Measurements from ENCODE around the gene UBN1. TPM values are rescaled to one million over a fixed set of nuclear protein-coding genes. Genes with fewer than 3 reads are reported as not detected.
A peak's percentile ranks its signal among the peaks of the same experiment; 100 is the strongest.

Gene UBN1
- total RNA-seq: 10 to 100 TPM; 38.2 to 44.6 (median 42.2) TPM

- Mint-ChIP-seq H3K9me3 (no peaks in the 10 kb centered on the region), H3K4me3 (peak within 1 kb of the TSS; percentile 92), H3K27me3 (ENCODE audit: low read depth) (no peaks in the 10 kb centered on the region), H3K4me1 (ENCODE audit: low read depth) (peaks cover 52% of the 10 kb centered on the region), H3K36me3 (ENCODE audit: insufficient read depth) (peaks cover 18% of the 10 kb centered on the region)
- ATAC-seq (peak; percentile 90 to 91), DNase-seq (peak; percentile 100)
Measured at GRCh38 chr16:4846901-4847773, at the start of gene UBN1, which contains the start of gene GLYR1. TSS of gene UBN1 (plus strand) at chr16:4847481. CDS start at chr16:4852918, 5,437 bp downstream. TSS of gene GLYR1 (minus strand) at chr16:4847288. CDS start at chr16:4847265, 23 bp downstream.

GRCh38 chr16:4797805-4798252 lies 49.5 kb upstream of the UBN1 start:
- H3K27me3 Mint-ChIP-seq (ENCODE audit: low read depth): no peaks in the 10 kb centered on the region
- H3K4me3 Mint-ChIP-seq: no peak overlapping the region
- ATAC-seq: no peak
- no peak for DNase-seq
- peaks cover 9% of the 10 kb centered on the region for H3K4me1 Mint-ChIP-seq (ENCODE audit: low read depth)
- H3K36me3 Mint-ChIP-seq (ENCODE audit: insufficient read depth): no peaks in the 10 kb centered on the region
- H3K9me3 Mint-ChIP-seq: no peaks in the 10 kb centered on the region

GRCh38 chr16:4798456-4798855 lies 48.8 kb upstream of the UBN1 start:
- ATAC-seq (no peak), DNase-seq (no peak)
- Mint-ChIP-seq H3K27me3 (ENCODE audit: low read depth) (no peaks in the 10 kb centered on the region), H3K9me3 (no peaks in the 10 kb centered on the region), H3K4me3 (no peak overlapping the region), H3K4me1 (ENCODE audit: low read depth) (peaks cover 11% of the 10 kb centered on the region), H3K36me3 (ENCODE audit: insufficient read depth) (no peaks in the 10 kb centered on the region)

GRCh38 chr16:4799171-4799855 lies 48.0 kb upstream of the UBN1 start:
- no peak for DNase-seq
- H3K9me3 Mint-ChIP-seq: no peaks in the 10 kb centered on the region
- no peaks in the 10 kb centered on the region for H3K27me3 Mint-ChIP-seq (ENCODE audit: low read depth)
- H3K36me3 Mint-ChIP-seq (ENCODE audit: insufficient read depth): no peaks in the 10 kb centered on the region
- peaks cover 14% of the 10 kb centered on the region for H3K4me1 Mint-ChIP-seq (ENCODE audit: low read depth)
- H3K4me3 Mint-ChIP-seq: no peak overlapping the region
- ATAC-seq: no peak

GRCh38 chr16:4800290-4801041 lies 46.8 kb upstream of the UBN1 start:
- no peaks in the 10 kb centered on the region for H3K27me3 Mint-ChIP-seq (ENCODE audit: low read depth)
- peak overlapping the region; percentile 42 for H3K4me3 Mint-ChIP-seq
- ATAC-seq: no peak
- DNase-seq: no peak
- H3K4me1 Mint-ChIP-seq (ENCODE audit: low read depth): peaks cover 14% of the 10 kb centered on the region
- H3K36me3 Mint-ChIP-seq (ENCODE audit: insufficient read depth): peaks cover 2% of the 10 kb centered on the region
- H3K9me3 Mint-ChIP-seq: no peaks in the 10 kb centered on the region

- ATAC-seq: no peak
- Mint-ChIP-seq H3K4me1 (ENCODE audit: low read depth) (peaks cover 14% of the 10 kb centered on the region), H3K4me3 (peak overlapping the region; percentile 84), H3K36me3 (ENCODE audit: insufficient read depth) (peaks cover 4% of the 10 kb centered on the region), H3K9me3 (no peaks in the 10 kb centered on the region), H3K27me3 (ENCODE audit: low read depth) (no peaks in the 10 kb centered on the region)
- DNase-seq: no peak
Measured at GRCh38 chr16:4801051-4801961, 46.0 kb upstream of the UBN1 start.

- H3K4me1 Mint-ChIP-seq (ENCODE audit: low read depth): peaks cover 14% of the 10 kb centered on the region
- no peaks in the 10 kb centered on the region for H3K27me3 Mint-ChIP-seq (ENCODE audit: low read depth)
- H3K36me3 Mint-ChIP-seq (ENCODE audit: insufficient read depth): peaks cover 5% of the 10 kb centered on the region
- H3K9me3 Mint-ChIP-seq: no peaks in the 10 kb centered on the region
- DNase-seq (peak; percentile 69), ATAC-seq (peak; percentile 69 to 70)
- H3K4me3 Mint-ChIP-seq: peak within 1 kb of the TSS; percentile 84
Measured at GRCh38 chr16:4801962-4802658, 45.2 kb upstream of the UBN1 start, which contains the start of gene ROGDI. TSS of gene ROGDI (minus strand) at chr16:4802633. CDS start at chr16:4802571, 62 bp downstream.

- Mint-ChIP-seq H3K4me1 (ENCODE audit: low read depth) (peaks cover 14% of the 10 kb centered on the region), H3K36me3 (ENCODE audit: insufficient read depth) (peaks cover 11% of the 10 kb centered on the region), H3K4me3 (peak overlapping the region; percentile 78), H3K9me3 (no peaks in the 10 kb centered on the region), H3K27me3 (ENCODE audit: low read depth) (no peaks in the 10 kb centered on the region)
- DNase-seq (peak; percentile 84), ATAC-seq (peak; percentile 95 to 96)
Measured at GRCh38 chr16:4802659-4803287, 44.5 kb upstream of the UBN1 start.

GRCh38 chr16:4803401-4803844 lies 43.9 kb upstream of the UBN1 start:
- no peak for DNase-seq
- H3K4me1 Mint-ChIP-seq (ENCODE audit: low read depth): peaks cover 14% of the 10 kb centered on the region
- ATAC-seq: no peak
- no peaks in the 10 kb centered on the region for H3K9me3 Mint-ChIP-seq
- peaks cover 11% of the 10 kb centered on the region for H3K36me3 Mint-ChIP-seq (ENCODE audit: insufficient read depth)
- H3K4me3 Mint-ChIP-seq: peak overlapping the region; percentile 78
- no peaks in the 10 kb centered on the region for H3K27me3 Mint-ChIP-seq (ENCODE audit: low read depth)

- DNase-seq: no peak
- Mint-ChIP-seq H3K9me3 (no peaks in the 10 kb centered on the region), H3K36me3 (ENCODE audit: insufficient read depth) (peaks cover 11% of the 10 kb centered on the region), H3K4me1 (ENCODE audit: low read depth) (peaks cover 14% of the 10 kb centered on the region), H3K4me3 (peak overlapping the region; percentile 49), H3K27me3 (ENCODE audit: low read depth) (no peaks in the 10 kb centered on the region)
- no peak for ATAC-seq
Measured at GRCh38 chr16:4803898-4804762, 43.2 kb upstream of the UBN1 start.

- DNase-seq (no peak), ATAC-seq (no peak)
- Mint-ChIP-seq H3K27me3 (ENCODE audit: low read depth) (no peaks in the 10 kb centered on the region), H3K9me3 (no peaks in the 10 kb centered on the region), H3K4me1 (ENCODE audit: low read depth) (peaks cover 14% of the 10 kb centered on the region), H3K4me3 (no peak overlapping the region), H3K36me3 (ENCODE audit: insufficient read depth) (peaks cover 14% of the 10 kb centered on the region)
Measured at GRCh38 chr16:4805231-4805630, 42.0 kb upstream of the UBN1 start.

- no peak for ATAC-seq
- Mint-ChIP-seq H3K27me3 (ENCODE audit: low read depth) (no peaks in the 10 kb centered on the region), H3K36me3 (ENCODE audit: insufficient read depth) (peaks cover 21% of the 10 kb centered on the region), H3K9me3 (no peaks in the 10 kb centered on the region), H3K4me3 (no peak overlapping the region), H3K4me1 (ENCODE audit: low read depth) (peaks cover 8% of the 10 kb centered on the region)
- no peak for DNase-seq
Measured at GRCh38 chr16:4806280-4806679, 41.0 kb upstream of the UBN1 start.

All from activated T-cell treated with anti-CD3 and anti-CD28 coated beads, Interleukin-2, amount 50 U/mL, for 4 hours (primary cell).